DND-41 (cell line): Measurements from ENCODE around the gene TMEM151A.

Source experiments
- CTCF ChIP-seq: IDR thresholded peaks from 2 replicates; pipeline ENCODE4 v1.5.1; 2012; ENCODE audit warnings: borderline replicate concordance, low read length, moderate library complexity, mild to moderate bottlenecking; ENCODE audit not compliant: poor library complexity, severe bottlenecking; ENCODE audit errors: extremely low read depth
- EZH2 ChIP-seq: IDR thresholded peaks from 3 replicates; pipeline ENCODE4 v1.6.1; 2012; ENCODE audit warnings: borderline replicate concordance, low read depth, mild to moderate bottlenecking, moderate library complexity, low read length, inconsistent platforms; ENCODE audit not compliant: severe bottlenecking

- no peak for TF ChIP-seq CTCF
- no peak for TF ChIP-seq EZH2
These were observed 4.3 kb upstream of the TMEM151A start for GRCh38 chr11:66287211-66287888.
